ENCODE data around the gene GNAO1.

Gene GNAO1

GRCh38 chr16:56191156-56191815 lies at the start of gene GNAO1:
TSS of gene GNAO1 (plus strand) at chr16:56191489. CDS start at chr16:56192236, 747 bp downstream.
- peak; percentile 9 for DNase-seq (ENCODE audit: low read depth)

DNA sequence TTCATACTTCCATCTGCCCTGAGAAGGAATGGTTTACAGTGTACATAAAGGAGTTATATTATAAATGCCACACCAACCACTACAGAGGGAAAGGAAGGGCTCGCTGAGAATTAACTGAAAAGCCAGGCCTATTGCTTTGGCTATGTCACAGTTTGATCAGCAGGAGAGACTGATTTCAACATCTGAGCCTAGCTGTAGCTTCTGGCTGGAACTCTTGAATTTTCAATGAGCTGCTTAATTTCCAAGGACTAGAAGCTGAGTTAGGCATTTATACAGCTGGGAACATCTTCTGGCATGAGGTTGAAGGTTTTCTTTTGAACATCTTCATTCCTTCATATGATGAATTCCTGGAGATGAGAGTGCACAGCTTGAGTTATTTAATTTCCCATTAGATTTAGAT lies 47.6 kb upstream of the GNAO1 start:
- H3K4me3 ChIP-seq (ENCODE audit: low read depth, low read length): no peak overlapping the region
- no peak for DNase-seq (ENCODE audit: low read depth)

More at GRCh38 chr16:56191156-56191815, at the start of gene GNAO1:
- peak within 1 kb of the TSS; percentile 57 for H3K4me3 ChIP-seq (ENCODE audit: low read depth, low read length)

- no peak for DNase-seq (ENCODE audit: low read depth)
- H3K4me3 ChIP-seq (ENCODE audit: low read depth, low read length): no peak overlapping the region
Measured at GRCh38 chr16:56145369-56145768, 45.9 kb upstream of the GNAO1 start.

- H3K4me3 ChIP-seq (ENCODE audit: low read depth, low read length): no peak overlapping the region
- DNase-seq (ENCODE audit: low read depth): no peak
Measured at GRCh38 chr16:56151621-56152020, 39.7 kb upstream of the GNAO1 start.

DNA sequence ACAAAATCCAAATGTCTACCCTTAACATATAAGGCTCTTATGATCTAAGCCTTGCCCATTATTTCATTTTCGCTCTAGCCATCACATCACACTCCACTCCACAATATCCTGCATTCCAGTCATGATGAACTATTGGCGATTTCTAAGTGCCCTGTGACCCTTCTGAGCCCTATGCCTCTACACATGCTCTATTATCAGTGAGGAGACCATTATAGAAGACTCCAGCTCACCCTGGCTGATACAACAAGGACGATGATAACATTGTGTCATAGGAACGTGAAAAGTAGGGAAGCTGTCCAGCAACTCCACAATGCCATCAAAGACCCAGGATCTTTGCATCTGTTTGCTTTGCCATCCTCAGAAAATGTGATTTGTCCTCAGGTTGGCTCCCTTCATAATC lies 29.6 kb upstream of the GNAO1 start:
- no peak for DNase-seq (ENCODE audit: low read depth)
- H3K4me3 ChIP-seq (ENCODE audit: low read depth, low read length): no peak overlapping the region

DNA sequence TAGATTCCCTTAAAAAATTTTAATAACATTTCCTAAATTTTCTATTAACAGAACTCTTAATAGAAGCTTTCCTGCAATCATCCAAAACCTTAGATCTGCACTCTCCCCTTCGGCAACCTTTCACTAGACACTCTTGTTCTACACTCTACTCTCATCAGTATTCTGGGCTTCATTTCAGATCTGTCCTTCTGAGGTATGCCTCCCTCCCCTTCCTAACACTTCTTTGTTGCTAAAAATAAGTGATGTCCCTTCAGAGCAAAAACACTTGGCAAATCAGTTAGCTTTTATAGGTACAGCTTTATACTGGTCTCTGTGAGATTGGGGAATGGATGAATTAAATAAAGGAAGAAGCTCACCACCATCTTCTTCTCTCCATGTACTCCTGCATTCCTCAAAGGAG lies 28.2 kb upstream of the GNAO1 start:
- no peak overlapping the region for H3K4me3 ChIP-seq (ENCODE audit: low read depth, low read length)

GRCh38 chr16:56163938-56164337 lies 27.4 kb upstream of the GNAO1 start:
- H3K4me3 ChIP-seq (ENCODE audit: low read depth, low read length): no peak overlapping the region
- no peak for DNase-seq (ENCODE audit: low read depth)

More for the DNA sequence above, 28.2 kb upstream of the GNAO1 start:
- DNase-seq (ENCODE audit: low read depth): no peak

GRCh38 chr16:56164636-56165035 lies 26.7 kb upstream of the GNAO1 start:
- no peak for DNase-seq (ENCODE audit: low read depth)

DNA sequence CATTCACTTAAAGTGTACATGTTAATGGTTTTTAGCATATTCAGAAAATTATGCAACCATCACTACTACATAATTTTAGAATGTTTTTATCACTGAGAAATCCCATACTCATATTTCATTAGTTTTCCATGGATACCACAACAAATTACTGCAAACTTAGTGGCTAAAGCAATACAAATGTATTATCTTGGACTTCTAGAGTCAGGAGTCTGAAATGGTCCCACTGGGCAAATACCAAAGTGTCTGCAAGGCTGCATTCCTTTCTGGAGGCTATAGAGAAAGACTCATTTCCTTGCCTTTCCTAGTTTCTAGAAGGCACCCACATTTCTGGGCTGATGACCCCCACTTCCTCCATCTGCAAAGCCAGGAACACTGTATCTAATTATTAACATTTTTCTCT lies 16.9 kb upstream of the GNAO1 start:
- H3K4me3 ChIP-seq (ENCODE audit: low read depth, low read length): no peak overlapping the region

More at GRCh38 chr16:56164636-56165035, 26.7 kb upstream of the GNAO1 start:
- no peak overlapping the region for H3K4me3 ChIP-seq (ENCODE audit: low read depth, low read length)

DNA sequence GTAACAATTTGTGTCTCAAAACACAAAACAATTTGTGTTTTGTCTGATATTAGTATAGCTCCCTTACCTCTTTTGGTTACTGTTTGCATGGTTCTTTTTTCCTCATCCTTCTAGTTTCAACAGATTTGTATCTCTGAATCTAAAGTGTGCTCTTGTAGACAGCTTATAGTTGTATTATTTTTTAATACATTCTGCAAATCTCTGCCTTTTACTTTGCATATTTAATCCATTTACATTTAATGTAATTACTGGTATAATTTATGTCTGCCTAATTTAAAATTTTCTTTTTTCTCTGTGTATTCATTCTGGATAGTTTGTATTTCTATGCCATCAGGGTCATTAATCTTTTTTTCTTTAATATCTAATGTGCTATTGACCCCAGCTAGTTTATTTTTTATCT lies 9.9 kb upstream of the GNAO1 start:
- no peak overlapping the region for H3K4me3 ChIP-seq (ENCODE audit: low read depth, low read length)
- no peak for DNase-seq (ENCODE audit: low read depth)

More for the DNA sequence above, 16.9 kb upstream of the GNAO1 start:
- no peak for DNase-seq (ENCODE audit: low read depth)

DNA sequence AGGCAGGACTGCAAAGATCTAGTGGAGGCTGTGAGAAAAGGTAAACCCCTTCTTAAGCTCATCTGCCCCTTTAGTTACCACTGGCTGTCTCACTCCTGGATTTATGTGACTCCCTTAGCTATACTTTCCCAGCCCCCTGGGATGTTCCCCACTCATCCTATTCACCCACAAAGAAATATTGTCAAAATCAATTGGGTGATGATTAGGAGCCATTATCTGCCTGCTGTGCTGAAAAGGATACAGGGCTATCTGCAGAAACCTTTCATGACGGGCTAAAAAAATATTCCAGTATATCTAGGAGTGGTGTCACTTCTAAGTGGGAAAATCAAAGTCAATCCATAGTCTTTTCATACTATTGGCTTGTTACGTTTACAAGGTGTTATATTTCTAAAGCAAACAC lies 8.0 kb upstream of the GNAO1 start:
- no peak overlapping the region for H3K4me3 ChIP-seq (ENCODE audit: low read depth, low read length)
- no peak for DNase-seq (ENCODE audit: low read depth)

DNA sequence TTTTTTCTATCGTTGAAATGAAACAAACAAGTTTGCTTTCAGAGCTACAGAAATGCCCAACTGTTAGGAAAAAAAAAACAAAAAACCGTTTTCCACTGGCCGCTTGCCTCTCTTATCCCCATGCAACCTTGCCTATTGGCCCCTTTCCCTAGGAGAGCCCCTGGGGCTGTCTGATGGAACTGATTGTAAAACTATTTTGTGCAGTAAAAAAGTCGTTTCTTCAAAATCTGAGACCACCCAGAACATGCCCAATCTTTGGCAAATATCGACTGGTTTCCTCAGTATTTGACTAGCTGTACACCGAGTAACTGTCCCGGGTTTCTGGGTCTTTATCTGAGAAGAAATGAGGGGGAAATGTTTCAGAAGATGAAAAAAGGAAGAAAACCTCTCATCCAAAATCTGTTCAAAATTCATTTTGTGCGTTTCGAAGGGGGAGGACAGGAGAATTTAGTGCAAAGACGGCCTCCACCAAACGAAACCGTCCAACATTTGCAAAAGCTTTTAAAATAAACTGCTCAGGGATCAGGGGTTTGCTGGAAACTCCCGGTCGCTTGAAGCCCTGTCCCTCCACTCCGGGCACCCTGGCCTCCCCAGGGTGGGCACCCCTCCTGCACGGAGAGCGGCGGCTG lies 1.1 kb upstream of the GNAO1 start:
- H3K4me3 ChIP-seq (ENCODE audit: low read depth, low read length): peak overlapping the region; percentile 44
- DNase-seq (ENCODE audit: low read depth): no peak

DNA sequence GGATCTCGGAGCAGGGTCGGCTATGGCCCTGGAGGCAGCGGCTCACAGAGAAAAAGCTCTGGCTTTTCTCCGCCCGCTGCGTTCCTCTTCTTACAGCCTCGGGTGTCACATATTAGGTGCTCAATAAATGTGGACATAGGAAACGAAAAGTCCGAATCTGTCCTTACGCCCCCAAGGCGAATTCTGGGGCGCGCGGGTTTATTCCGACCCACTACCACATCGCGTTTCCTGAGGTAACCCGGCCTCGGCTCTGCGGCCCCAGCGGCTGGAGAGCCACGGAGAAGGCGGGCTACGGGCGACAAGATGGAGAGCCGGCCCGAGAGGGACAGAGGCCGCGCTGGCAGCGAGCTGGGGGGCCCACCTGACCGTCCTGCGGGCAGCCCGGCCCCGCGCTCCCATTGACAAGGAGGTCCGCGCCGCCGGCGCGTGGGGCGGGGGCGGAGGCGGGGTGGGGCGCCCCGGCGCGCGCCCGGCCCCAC lies 573 bp upstream of the GNAO1 start:
- DNase-seq (ENCODE audit: low read depth): no peak
- peak overlapping the region; percentile 44 for H3K4me3 ChIP-seq (ENCODE audit: low read depth, low read length)

- DNase-seq (ENCODE audit: low read depth): no peak
- H3K4me3 ChIP-seq (ENCODE audit: low read depth, low read length): peak overlapping the region; percentile 57
Measured at GRCh38 chr16:56191835-56192634, 746 bp downstream of the GNAO1 start.

- H3K4me3 ChIP-seq (ENCODE audit: low read depth, low read length): no peak overlapping the region
- DNase-seq (ENCODE audit: low read depth): no peak
Measured at GRCh38 chr16:56192635-56192945, 1.3 kb downstream of the GNAO1 start.

DNA sequence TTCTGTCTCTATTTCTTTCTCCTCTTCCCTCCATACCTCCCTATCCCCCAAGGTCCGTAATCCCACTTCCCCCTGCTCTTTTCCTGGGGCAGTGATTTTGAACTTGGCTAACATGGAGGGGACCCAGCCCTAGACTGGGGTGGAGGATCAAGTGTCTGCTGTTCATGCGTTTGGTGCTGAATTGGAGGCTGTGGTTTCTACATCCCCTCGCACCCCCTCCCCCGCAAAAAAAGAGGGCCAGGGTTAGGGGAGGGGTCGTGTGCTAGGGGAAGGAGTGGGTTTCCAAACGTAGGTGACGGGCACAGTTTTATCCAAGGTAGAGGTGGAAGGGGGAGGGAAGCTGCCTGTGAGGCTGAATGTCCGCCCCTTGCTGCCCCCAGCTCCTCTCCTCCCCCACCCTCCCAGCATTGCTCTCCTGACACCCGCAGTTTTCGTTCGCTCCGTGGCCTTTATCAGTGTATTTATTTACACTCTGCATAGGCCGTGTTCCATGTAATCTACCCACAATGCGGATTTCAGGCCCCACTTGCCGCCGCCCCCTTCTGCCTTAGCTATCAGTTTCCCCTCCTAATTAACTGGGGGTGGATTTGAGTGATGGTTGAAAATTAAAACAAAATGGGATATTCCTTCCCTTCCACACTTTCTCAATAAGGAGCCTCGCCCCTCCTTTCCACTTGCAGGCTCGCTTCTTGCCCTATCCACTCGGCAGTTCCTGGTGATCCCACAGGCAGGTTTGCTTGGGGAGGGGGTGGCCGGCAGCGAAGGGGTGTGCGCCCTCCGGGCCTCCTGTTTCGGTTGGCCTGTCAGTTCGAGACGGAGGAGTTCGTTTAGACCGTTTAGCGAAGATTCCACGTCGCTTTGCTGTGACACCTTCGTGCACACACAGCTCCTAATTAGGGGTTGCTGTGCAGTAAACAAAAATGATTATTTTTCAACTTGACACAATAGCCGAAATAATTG lies 2.0 kb downstream of the GNAO1 start:
- DNase-seq (ENCODE audit: low read depth): no peak
- H3K4me3 ChIP-seq (ENCODE audit: low read depth, low read length): no peak overlapping the region

DNA sequence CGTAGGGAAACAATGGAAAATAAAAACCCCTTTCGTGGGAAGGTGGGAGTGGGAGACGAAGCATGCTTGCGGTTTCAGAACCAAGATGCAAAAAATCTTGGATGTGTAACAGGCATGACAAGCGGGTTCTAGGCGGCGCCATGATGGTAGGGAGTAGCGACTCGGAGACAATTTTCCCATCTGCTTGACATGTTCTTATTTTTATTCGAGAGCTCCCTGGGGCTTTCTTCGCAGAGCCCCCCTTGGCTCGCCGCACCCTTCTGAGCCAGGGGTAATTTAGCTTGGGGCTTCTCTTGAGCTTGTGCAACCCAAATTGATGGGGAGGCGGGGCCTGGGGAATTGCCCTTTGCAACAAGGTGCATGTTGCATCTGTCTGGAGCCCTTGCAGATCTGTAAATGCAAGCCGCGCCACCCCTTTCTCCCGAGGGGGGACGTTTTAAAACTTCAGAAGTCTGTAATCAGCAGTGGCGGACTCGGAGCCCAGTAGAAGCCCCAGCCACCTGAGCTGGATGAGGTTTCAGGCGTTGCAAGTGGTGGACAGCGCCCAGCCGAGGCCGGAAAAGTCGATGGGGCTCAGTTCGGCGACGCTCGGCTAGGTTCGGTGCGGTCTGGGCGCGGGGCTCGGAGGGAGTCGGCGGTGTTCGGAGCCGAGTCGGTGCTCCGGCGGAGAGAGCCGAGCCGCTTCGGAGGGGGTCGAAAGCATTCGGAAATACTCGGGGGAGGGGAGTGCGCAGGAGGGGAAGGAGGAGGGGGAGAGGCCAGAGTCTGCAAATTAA lies 2.9 kb downstream of the GNAO1 start:
- peak; percentile 13 for DNase-seq (ENCODE audit: low read depth)
- H3K4me3 ChIP-seq (ENCODE audit: low read depth, low read length): no peak overlapping the region

DNA sequence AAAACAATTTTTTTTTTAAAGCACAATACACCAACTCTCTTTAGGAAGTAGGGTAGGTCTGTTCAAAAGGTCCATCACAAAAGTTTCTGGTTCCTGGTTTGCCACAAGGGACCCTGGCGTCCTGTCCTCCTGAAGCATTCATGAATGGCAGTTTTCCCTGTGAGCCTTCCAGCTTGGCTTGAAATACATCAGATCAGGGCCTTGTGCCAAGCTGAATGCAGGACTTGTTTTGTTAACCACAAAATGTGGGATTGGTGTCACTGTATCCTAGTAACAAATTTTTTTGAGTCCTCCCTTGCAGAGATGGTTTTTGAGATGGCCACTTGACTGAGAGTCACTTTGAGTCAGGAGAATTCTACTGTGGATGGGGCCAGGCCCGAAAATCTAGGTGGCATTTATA lies 3.9 kb downstream of the GNAO1 start:
- no peak overlapping the region for H3K4me3 ChIP-seq (ENCODE audit: low read depth, low read length)

GRCh38 chr16:56196381-56196780 lies 5.1 kb downstream of the GNAO1 start:
- DNase-seq (ENCODE audit: low read depth): no peak
- H3K4me3 ChIP-seq (ENCODE audit: low read depth, low read length): no peak overlapping the region

More for the DNA sequence above, 3.9 kb downstream of the GNAO1 start:
- no peak for DNase-seq (ENCODE audit: low read depth)

Measured in skeletal muscle cell (primary cell).